HFFc6 (cell line): Measurements from ENCODE around the gene PWWP2B. TPM values are rescaled to one million over a fixed set of nuclear protein-coding genes. Genes with fewer than 3 reads are reported as not detected.

Source experiments
- DNase-seq: peaks from one replicate; pipeline ENCODE4 v3.0.0-alpha.2; 2018
- H3K27ac Mint-ChIP-seq: 2 replicates; pipeline ENCODE4 v1.8.0; 2020; ENCODE audit warnings: mild to moderate bottlenecking, mixed read lengths
- H3K27me3 Mint-ChIP-seq: 2 replicates; pipeline ENCODE4 v1.8.0; 2021; ENCODE audit warnings: mild to moderate bottlenecking, moderate library complexity, mixed read lengths; ENCODE audit not compliant: insufficient read depth
- H3K36me3 Mint-ChIP-seq: 2 replicates; pipeline ENCODE4 v1.8.0; 2021; ENCODE audit warnings: low read depth, mixed read lengths
- H3K4me1 Mint-ChIP-seq: 2 replicates; pipeline ENCODE4 v1.8.0; 2020; ENCODE audit warnings: low read depth, mixed read lengths
- H3K4me3 Mint-ChIP-seq: 2 replicates; pipeline ENCODE4 v1.8.0; 2020; ENCODE audit warnings: mild to moderate bottlenecking, moderate library complexity, mixed read lengths
- H3K9me3 Mint-ChIP-seq: 2 replicates; pipeline ENCODE4 v1.8.0; 2020; ENCODE audit warnings: mild to moderate bottlenecking, mixed read lengths
- CTCF ChIP-seq: fragments of 200-600 bp; sonication (generic); IDR thresholded peaks from 2 replicates; pipeline ENCODE4 v1.5.0; 2021; ENCODE audit warnings: antibody characterized with exemption, mild to moderate bottlenecking
- total RNA-seq, 6 experiments: library from RNA; stranded (reverse); fragmentation: NEBNext Ultra II Directional; extraction: Animal tissue kit (Norgen Biotek cat#: 25700); gene quantifications; 2 replicates in 1 of 6; 3 replicates in 5 of 6; pipeline ENCODE4 v1.2.3, GENCODE V29; 2021

Gene PWWP2B
- total RNA-seq, 6 experiments from 2014 or later, result 4.1 to 6.3 (median 4.7) TPM

- no peak overlapping the region for H3K4me3 Mint-ChIP-seq
- H3K9me3 Mint-ChIP-seq, result no peaks in the 10 kb centered on the region
- no peaks in the 10 kb centered on the region for H3K36me3 Mint-ChIP-seq
- TF ChIP-seq CTCF, result no peak
- no peak for DNase-seq
- peaks cover 21% of the 10 kb centered on the region for H3K4me1 Mint-ChIP-seq
- peaks cover 2% of the 10 kb centered on the region for H3K27me3 Mint-ChIP-seq
- peak overlapping the region; percentile 67 for H3K27ac Mint-ChIP-seq
Observed at GRCh38 chr10:132393695-132394181, 3.3 kb upstream of the PWWP2B start.

GRCh38 chr10:132394201-132394811, 2.7 kb upstream of the PWWP2B start:
- no peaks in the 10 kb centered on the region for H3K36me3 Mint-ChIP-seq
- no peak for DNase-seq
- H3K27me3 Mint-ChIP-seq, result peaks cover 2% of the 10 kb centered on the region
- no peak overlapping the region for H3K4me3 Mint-ChIP-seq
- no peak overlapping the region for H3K27ac Mint-ChIP-seq
- no peaks in the 10 kb centered on the region for H3K9me3 Mint-ChIP-seq
- H3K4me1 Mint-ChIP-seq, result peaks cover 21% of the 10 kb centered on the region
- TF ChIP-seq CTCF, result no peak

- peaks cover 2% of the 10 kb centered on the region for H3K27me3 Mint-ChIP-seq
- H3K36me3 Mint-ChIP-seq, result no peaks in the 10 kb centered on the region
- no peak for DNase-seq
- no peak overlapping the region for H3K4me3 Mint-ChIP-seq
- H3K27ac Mint-ChIP-seq, result no peak overlapping the region; the same call in 1 of the 2 replicates
- no peaks in the 10 kb centered on the region for H3K9me3 Mint-ChIP-seq
- H3K4me1 Mint-ChIP-seq, result peaks cover 21% of the 10 kb centered on the region
- no peak for TF ChIP-seq CTCF
Observed at GRCh38 chr10:132394936-132395703, 1.9 kb upstream of the PWWP2B start.

- Mint-ChIP-seq H3K27me3 (no peaks in the 10 kb centered on the region; the same call in 1 of the 2 replicates), H3K27ac (no peak overlapping the region), H3K4me1 (peaks cover 21% of the 10 kb centered on the region), H3K9me3 (no peaks in the 10 kb centered on the region), H3K36me3 (no peaks in the 10 kb centered on the region), H3K4me3 (no peak overlapping the region)
- no peak for TF ChIP-seq CTCF
- no peak for DNase-seq
Observed at GRCh38 chr10:132395704-132396493, 1.1 kb upstream of the PWWP2B start.

GRCh38 chr10:132396494-132397035, 435 bp upstream of the PWWP2B start:
- H3K27ac Mint-ChIP-seq, result no peak overlapping the region
- DNase-seq, result no peak
- no peaks in the 10 kb centered on the region; the same call in 1 of the 2 replicates for H3K27me3 Mint-ChIP-seq
- TF ChIP-seq CTCF, result peak; percentile 53
- no peak overlapping the region for H3K4me3 Mint-ChIP-seq
- H3K4me1 Mint-ChIP-seq, result peaks cover 21% of the 10 kb centered on the region
- H3K36me3 Mint-ChIP-seq, result no peaks in the 10 kb centered on the region
- H3K9me3 Mint-ChIP-seq, result no peaks in the 10 kb centered on the region
